ENCODE measurements around the gene KCNQ1. TPM values are rescaled to one million over a fixed set of nuclear protein-coding genes. Genes with fewer than 3 reads are reported as not detected.

KCNQ1 gene
- polyA plus RNA-seq, 1 of the 3 experiments (the other 2 are of a cell fraction), result 0.05 TPM

DNA sequence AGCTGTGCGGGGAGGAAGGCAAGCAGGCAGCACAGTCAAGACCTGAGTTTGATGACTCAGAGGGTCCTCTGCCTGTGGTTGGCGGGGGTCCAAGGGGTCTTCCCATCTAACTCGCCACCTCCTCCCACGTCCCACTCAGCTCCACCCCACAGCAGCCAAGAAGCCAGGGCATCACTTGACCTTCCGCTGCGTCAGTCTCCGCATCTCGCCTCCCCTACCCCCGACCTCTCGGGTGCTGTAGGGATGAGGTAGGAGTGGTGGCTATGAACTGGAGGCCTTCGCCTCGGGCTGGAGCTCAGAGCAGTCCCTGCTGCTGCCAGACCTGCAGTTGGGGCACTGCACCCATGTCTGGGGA lies 350.1 kb downstream of the KCNQ1 start:
- Histone ChIP-seq H3K27ac (ENCODE audit: low read depth in 2 of 2, low read length in 1 of 2) (no peak overlapping the region), H3K4me1 (ENCODE audit: control insufficient read depth in 1 of 2, insufficient read depth in 2 of 2, low read depth in 1 of 2, low read length in 1 of 2) (no peaks in the 10 kb centered on the region), H3K9me3 (no peaks in the 10 kb centered on the region), H3K4me3 (ENCODE audit: low read depth in 2 of 2, low read length in 1 of 2) (no peak overlapping the region), H3F3A (replicated peaks; ENCODE audit: insufficient read depth) (no peaks in the 10 kb centered on the region), H3K27me3 (ENCODE audit: insufficient read depth) (no peaks in the 10 kb centered on the region), H3K9me2 (no peaks in the 10 kb centered on the region), H3K9ac (no peak overlapping the region), H2AFZ (ENCODE audit: low read depth) (no peak overlapping the region), H3K36me3 (replicated peaks in 1 of 2; ENCODE audit: control insufficient read depth in 1 of 2, insufficient read depth in 2 of 2, low read length in 1 of 2) (no peaks in the 10 kb centered on the region), H3K79me2 (ENCODE audit: insufficient read depth) (no peaks in the 10 kb centered on the region), H4K20me1 (ENCODE audit: insufficient read depth) (no peaks in the 10 kb centered on the region), H3K4me2 (no peak overlapping the region)
- POLR2A ChIA-PET, result interaction anchor here (0.5 kb wide), 1 partner anchor 96 kb away, joined by 4 read pairs; no protein-coding TSS in a partner anchor
- TF ChIP-seq, protein P1, sequence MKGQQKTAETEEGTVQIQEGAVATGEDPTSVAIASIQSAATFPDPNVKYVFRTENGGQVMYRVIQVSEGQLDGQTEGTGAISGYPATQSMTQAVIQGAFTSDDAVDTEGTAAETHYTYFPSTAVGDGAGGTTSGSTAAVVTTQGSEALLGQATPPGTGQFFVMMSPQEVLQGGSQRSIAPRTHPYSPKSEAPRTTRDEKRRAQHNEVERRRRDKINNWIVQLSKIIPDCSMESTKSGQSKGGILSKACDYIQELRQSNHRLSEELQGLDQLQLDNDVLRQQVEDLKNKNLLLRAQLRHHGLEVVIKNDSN (IDR thresholded peaks at IDR 0.05; ENCODE audit: borderline replicate concordance, low read depth), result no peak
- TF ChIP-seq, protein P2, sequence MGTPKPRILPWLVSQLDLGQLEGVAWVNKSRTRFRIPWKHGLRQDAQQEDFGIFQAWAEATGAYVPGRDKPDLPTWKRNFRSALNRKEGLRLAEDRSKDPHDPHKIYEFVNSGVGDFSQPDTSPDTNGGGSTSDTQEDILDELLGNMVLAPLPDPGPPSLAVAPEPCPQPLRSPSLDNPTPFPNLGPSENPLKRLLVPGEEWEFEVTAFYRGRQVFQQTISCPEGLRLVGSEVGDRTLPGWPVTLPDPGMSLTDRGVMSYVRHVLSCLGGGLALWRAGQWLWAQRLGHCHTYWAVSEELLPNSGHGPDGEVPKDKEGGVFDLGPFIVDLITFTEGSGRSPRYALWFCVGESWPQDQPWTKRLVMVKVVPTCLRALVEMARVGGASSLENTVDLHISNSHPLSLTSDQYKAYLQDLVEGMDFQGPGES (IDR thresholded peaks at IDR 0.05; ENCODE audit: low read depth, low read length), result no peak
- TF ChIP-seq FOXJ3 (CRISPR knock-in tag; IDR thresholded peaks at IDR 0.05) (no peak), MEF2A (IDR thresholded peaks at IDR 0.05; ENCODE audit: borderline replicate concordance, low read depth) (no peak), NRF1 (IDR thresholded peaks at IDR 0.05; ENCODE audit: low read depth, low read length) (no peak), RAD21 (IDR thresholded peaks at IDR 0.05; ENCODE audit: low read length) (no peak), TAF1 (IDR thresholded peaks at IDR 0.05; ENCODE audit: borderline replicate concordance, low read depth, low read length) (no peak), SMC3 (IDR thresholded peaks at IDR 0.05; ENCODE audit: low read depth, low read length) (no peak), TEAD4 (IDR thresholded peaks at IDR 0.05; ENCODE audit: borderline replicate concordance, insufficient read depth) (no peak), SIN3A (IDR thresholded peaks at IDR 0.05; ENCODE audit: borderline replicate concordance, low read depth, low read length) (no peak), USF2 (IDR thresholded peaks at IDR 0.05; ENCODE audit: borderline replicate concordance, low read depth, low read length) (no peak), TCF12 (IDR thresholded peaks at IDR 0.05) (no peak)
- TF ChIP-seq, protein P3, sequence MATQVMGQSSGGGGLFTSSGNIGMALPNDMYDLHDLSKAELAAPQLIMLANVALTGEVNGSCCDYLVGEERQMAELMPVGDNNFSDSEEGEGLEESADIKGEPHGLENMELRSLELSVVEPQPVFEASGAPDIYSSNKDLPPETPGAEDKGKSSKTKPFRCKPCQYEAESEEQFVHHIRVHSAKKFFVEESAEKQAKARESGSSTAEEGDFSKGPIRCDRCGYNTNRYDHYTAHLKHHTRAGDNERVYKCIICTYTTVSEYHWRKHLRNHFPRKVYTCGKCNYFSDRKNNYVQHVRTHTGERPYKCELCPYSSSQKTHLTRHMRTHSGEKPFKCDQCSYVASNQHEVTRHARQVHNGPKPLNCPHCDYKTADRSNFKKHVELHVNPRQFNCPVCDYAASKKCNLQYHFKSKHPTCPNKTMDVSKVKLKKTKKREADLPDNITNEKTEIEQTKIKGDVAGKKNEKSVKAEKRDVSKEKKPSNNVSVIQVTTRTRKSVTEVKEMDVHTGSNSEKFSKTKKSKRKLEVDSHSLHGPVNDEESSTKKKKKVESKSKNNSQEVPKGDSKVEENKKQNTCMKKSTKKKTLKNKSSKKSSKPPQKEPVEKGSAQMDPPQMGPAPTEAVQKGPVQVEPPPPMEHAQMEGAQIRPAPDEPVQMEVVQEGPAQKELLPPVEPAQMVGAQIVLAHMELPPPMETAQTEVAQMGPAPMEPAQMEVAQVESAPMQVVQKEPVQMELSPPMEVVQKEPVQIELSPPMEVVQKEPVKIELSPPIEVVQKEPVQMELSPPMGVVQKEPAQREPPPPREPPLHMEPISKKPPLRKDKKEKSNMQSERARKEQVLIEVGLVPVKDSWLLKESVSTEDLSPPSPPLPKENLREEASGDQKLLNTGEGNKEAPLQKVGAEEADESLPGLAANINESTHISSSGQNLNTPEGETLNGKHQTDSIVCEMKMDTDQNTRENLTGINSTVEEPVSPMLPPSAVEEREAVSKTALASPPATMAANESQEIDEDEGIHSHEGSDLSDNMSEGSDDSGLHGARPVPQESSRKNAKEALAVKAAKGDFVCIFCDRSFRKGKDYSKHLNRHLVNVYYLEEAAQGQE (IDR thresholded peaks at IDR 0.05; ENCODE audit: low read depth, low read length), result no peak
- TF ChIP-seq, protein P4, sequence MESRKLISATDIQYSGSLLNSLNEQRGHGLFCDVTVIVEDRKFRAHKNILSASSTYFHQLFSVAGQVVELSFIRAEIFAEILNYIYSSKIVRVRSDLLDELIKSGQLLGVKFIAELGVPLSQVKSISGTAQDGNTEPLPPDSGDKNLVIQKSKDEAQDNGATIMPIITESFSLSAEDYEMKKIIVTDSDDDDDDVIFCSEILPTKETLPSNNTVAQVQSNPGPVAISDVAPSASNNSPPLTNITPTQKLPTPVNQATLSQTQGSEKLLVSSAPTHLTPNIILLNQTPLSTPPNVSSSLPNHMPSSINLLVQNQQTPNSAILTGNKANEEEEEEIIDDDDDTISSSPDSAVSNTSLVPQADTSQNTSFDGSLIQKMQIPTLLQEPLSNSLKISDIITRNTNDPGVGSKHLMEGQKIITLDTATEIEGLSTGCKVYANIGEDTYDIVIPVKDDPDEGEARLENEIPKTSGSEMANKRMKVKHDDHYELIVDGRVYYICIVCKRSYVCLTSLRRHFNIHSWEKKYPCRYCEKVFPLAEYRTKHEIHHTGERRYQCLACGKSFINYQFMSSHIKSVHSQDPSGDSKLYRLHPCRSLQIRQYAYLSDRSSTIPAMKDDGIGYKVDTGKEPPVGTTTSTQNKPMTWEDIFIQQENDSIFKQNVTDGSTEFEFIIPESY (IDR thresholded peaks at IDR 0.05; ENCODE audit: borderline replicate concordance, low read depth), result no peak
- no peak for DNase-seq
- CTCF ChIA-PET, result interaction anchor here (1.4 kb wide), 1 partner anchor 262 kb away, joined by 5 read pairs; no protein-coding TSS in a partner anchor
- 80% methylated on average over 12 of the region's 12 CpGs for WGBS (ENCODE audit: low lambda C conversion rate)

All from SK-N-SH (cell line).